Stimulated activated CD8-positive, alpha-beta memory T cell treated with anti-CD3 and anti-CD28 coated beads, Interleukin-7, amount 100 ng/mL, for 4 hours (primary cell): ENCODE measurements around the gene SAMD9L.

Source experiments
- DNase-seq, 2 donors: peaks; one replicate each; pipeline ENCODE4 v3.0.0-alpha.2; 2020; ENCODE audit warnings: low read depth in 2 of 2

The SAMD9L gene

DNA sequence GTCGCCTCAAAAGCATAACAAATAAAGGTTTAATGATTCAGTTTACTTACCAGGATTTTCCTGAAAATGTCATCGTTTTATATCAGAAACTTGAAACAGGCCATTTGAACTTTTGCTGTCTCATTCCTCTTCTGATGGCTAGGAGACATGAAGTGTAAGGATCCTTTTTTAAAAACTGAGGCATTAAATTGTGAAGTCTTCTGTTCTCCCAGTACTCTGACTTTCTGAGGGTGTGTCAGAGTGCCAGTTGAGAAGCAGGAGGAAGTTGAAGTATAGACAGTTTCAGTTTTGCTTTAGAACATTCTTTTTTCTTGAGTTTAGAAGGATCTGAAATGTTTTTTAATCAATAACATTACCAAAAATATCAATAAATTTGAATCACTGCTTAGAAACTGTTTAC is at the start of gene SAMD9L:
Gene SAMD9L, minus strand, starts transcription at position 242 of the 400 bp plus-strand sequence. CDS start 12,414 bp downstream, outside the sequence.
- no peak for DNase-seq

DNA sequence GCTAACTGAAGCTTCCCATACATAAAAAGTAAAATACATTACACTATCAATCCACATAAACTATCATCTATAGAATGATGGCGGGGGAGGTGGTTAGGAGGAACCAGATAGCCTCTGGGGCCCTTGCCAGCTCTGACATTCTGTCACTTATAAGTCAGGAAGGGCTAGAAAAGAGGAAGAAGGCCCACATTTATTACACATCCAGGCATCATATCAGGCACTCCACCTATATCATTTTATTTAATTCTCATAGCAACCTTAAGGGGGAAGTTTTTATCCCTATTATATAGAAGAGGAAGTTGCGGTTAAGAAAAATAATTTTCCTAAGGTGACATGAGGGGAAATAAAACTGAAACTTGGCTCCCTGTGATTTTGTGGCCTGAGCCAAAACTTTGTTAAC is 48.2 kb upstream of the SAMD9L start:
- no peak for DNase-seq

- DNase-seq, result no peak
These were observed 46.2 kb upstream of the SAMD9L start for GRCh38 chr7:93194386-93194785.

DNA sequence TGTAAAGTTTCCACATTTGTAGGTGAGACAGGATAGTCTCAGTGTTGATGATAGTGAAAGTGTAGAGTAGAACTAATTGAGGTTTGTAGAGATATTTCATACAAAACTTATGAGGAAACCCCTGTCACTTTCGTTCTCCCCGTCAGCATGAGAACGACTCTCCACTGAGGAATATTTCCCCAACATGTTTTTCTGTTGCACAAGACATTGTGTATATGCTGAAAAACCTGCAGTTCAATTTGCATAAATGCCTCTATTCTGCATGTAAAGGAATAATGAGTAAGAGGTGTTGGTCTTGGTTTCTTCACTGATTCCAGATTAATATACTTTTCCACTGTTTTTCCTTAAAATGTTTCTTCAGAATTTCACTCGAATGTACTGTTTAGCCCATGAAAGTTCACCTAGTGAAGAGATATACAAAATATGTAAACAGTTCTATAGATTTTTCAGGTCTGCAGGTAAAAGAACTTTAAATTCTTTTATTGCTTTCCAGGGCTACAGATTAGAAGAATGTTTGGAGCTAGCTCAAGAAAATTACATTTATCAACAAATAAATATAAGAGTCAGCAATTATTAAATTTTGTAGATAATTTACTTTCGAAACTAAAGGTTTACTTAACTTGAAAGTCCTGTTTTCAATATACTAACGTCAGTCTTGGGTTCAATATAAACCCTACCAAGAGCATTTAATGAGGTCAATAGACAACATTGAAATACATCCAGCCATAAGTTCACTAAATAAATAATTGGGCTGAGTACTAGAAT is 40.9 kb upstream of the SAMD9L start:
- no peak for DNase-seq

GRCh38 chr7:93185303-93186027 is 37.3 kb upstream of the SAMD9L start:
- no peak for DNase-seq

DNA sequence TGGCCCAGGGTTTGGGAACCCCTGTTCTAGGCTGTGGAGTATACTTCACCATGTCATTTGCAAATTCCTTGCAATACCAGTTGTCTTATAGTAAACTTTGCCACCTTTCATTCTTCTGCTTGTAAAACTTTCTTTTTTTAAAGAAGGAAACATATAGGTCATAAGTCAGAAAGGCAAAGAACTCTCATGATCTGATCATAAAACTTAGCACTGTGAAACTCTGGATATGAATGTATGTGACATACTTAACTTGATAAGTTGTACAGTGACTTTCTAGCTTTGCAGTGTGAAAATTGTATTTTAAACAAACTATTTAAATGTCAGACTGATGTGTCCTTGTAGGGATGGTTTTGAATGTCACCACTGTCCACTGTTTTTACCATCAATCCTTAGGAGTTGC is 31.0 kb upstream of the SAMD9L start:
- DNase-seq, result no peak

DNA sequence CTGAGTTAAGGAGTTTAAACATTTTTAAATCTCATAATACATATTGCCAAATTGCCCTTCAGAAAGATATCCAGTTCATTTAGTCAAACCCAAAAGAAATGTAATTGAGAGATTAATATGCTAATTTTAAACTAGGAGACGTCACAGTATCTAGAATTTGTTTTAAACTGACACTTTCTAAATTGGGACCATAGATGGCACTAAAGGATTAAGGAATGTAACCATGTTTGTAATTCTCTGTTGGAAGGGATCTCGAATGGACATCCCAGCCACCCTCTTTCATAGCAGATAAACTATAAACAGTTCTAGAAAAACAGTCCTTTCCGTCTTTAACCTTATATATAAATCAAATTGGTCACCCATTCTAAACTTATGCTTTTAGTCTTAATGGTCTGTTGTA is 30.0 kb upstream of the SAMD9L start:
- DNase-seq, result no peak

DNA sequence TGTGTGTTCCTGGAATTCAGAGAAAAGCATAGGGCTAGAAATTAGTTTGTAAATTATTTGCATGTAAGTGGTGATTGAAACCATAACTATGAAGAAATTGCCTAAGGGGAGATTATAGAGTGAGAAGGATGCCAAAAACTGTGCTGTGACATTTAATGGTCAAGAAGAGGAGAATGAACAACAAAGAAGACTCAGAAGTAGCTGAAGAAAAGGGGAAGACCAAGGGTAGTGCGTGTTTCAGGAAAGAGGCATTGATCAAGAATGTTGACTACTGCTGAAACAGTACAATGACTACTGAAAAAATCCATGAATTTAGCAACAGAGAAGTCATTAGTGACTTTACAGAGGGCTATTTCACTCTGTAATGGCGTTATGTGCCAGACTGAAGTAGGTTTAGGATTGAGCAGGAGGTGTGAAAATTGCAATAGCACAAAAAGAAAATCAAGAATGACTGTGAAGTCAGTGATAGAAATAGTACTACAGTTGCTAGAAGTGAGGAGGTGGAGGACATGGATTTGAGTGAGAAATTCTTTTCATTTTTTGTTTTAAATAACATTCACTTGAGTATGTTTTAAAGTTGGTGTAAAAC is 28.9 kb upstream of the SAMD9L start:
- no peak for DNase-seq

DNA sequence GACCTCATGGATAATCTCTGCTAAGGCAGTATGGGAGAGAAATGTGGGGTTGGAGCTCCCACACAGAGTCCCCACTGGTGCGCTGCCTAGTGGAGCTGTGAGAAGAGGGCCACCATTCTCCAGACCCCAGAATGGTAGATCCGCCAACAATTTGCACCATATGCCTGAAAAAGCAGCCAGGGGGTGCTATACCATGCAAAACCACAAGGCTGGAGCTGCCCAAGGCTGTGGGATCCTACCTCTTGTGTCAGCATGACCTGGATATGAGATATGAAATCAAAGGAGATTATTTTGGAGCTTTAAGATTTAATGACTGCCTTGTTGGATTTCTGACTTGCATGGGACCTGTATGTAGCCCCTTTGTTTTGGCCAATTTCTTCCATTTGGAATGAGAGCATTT is 27.0 kb upstream of the SAMD9L start:
- DNase-seq, result no peak

GRCh38 chr7:93172683-93173082 is 24.5 kb upstream of the SAMD9L start:
- DNase-seq, result no peak

GRCh38 chr7:93171606-93172226 is 23.5 kb upstream of the SAMD9L start:
- no peak for DNase-seq

DNA sequence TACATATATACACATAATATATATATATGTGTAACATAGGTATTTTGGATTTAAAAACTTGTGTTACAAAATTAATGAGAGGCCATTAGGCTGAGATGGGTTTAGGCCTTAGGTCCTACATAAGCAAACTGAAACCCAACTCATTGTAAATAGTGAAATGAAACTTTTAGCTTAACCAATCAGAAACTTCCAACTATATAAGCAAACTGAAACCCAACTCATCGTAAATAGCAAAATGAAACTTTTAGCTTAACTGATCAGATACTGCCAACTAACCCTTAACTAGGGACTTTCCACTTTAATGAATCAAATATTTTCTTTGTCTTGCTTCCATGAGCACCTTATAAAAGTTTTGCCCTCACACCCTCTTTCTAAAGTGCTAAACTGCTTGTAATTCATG is 17.3 kb upstream of the SAMD9L start:
- no peak for DNase-seq

DNA sequence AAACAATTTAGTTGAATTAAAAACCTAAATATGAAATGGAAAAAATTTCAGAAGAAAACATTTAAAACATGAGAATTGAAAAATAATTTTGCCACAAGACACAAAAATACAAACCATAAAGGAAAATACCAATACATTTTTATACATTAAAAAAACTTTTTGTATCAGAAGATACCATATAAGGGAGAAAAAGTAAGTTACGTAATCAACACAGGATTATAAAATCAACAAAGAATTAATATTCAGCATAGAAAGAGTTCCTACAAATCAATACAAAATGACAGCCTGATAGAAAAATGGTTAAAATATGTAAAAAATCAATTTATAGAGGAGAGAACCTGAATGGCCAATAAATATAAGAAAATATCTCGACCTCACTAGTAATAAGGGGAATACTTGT is 16.6 kb upstream of the SAMD9L start:
- DNase-seq, result no peak

- no peak for DNase-seq
These were observed 13.1 kb upstream of the SAMD9L start for GRCh38 chr7:93161181-93161762.

GRCh38 chr7:93160410-93160809 is 12.2 kb upstream of the SAMD9L start:
- DNase-seq, result no peak

DNA sequence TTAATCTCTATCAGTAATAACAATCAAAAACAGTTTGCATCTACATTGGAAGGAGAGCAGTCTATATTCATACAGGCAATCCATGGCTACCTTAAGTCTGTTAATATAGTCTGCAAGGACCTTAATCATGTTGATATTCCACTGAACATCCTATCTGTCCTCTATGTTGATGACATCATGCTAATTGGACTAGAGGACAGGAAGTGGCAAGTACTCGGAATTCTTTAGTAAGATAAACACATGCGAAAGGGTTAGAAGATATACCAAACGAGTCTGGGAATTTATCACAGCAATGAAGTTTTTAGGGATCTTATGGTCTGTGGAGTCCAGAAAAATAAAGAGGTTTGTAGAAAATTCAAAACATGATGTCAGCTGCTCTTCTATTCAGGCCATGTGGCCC is 11.3 kb upstream of the SAMD9L start:
- DNase-seq, result no peak

DNA sequence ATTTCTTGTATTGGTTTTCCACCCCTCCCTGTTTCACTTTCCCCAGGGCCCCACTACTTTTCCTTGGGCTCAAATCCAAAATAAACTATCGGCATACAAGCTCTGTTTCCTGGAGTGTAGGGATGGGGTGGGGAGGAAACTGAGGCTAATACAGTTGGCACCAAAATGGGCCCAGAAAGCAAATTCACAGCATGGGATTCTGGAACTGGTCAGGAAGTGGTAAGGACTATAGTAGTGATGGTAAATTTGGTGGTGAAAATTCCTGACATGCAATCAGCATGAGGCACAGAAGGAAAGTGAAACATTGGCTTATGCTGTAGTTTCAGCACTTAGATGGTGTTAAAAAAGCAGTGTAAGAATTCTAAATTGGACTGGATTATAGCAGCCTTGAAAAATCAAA is 8.7 kb upstream of the SAMD9L start:
- no peak for DNase-seq

GRCh38 chr7:93150200-93150835 is 2.1 kb upstream of the SAMD9L start:
- no peak for DNase-seq

- DNase-seq, result no peak
These were observed 542 bp upstream of the SAMD9L start for GRCh38 chr7:93148727-93149126.

- peak; percentile 13 to 29 for DNase-seq
These were observed 822 bp downstream of the SAMD9L start for GRCh38 chr7:93147363-93147762.

- no peak for DNase-seq
These were observed 1.6 kb downstream of the SAMD9L start for GRCh38 chr7:93146472-93147141.
